Activated CD4-positive, alpha-beta T cell treated with anti-CD3 and anti-CD28 coated beads, Interleukin-2, amount 10 ng/mL, durations not matched to agents 24 days and 14 days (primary cell): Measurements from ENCODE around the gene KLHL26. TPM values are rescaled to one million over a fixed set of nuclear protein-coding genes. Genes with fewer than 3 reads are reported as not detected.

Source experiments
- DNase-seq: peaks from one replicate; pipeline ENCODE4 v3.0.0; 2022
- H3K27ac Mint-ChIP-seq: one replicate; pipeline ENCODE4 v1.8.0; 2022; ENCODE audit warnings: mild to moderate bottlenecking, mixed read lengths
- H3K27me3 Mint-ChIP-seq: one replicate; pipeline ENCODE4 v1.8.0; 2022; ENCODE audit warnings: mixed read lengths
- H3K36me3 Mint-ChIP-seq: one replicate; pipeline ENCODE4 v1.8.0; 2022; ENCODE audit warnings: low read depth, mild to moderate bottlenecking, mixed read lengths
- H3K4me1 Mint-ChIP-seq: one replicate; pipeline ENCODE4 v1.8.0; 2021; ENCODE audit warnings: mixed read lengths
- H3K4me3 Mint-ChIP-seq: one replicate; pipeline ENCODE4 v1.8.0; 2022; ENCODE audit warnings: mild to moderate bottlenecking, moderate library complexity, mixed read lengths
- H3K9me3 Mint-ChIP-seq: one replicate; pipeline ENCODE4 v1.8.0; 2021; ENCODE audit warnings: mixed read lengths
- intact Hi-C: fragments of 100-400 bp; cut with micrococcal nuclease; formaldehyde crosslinking; loops from one replicate; pipeline ENCODE4 v1.15.1; 2023
- total RNA-seq: library from RNA; stranded (reverse); gene quantifications from 2 replicates; pipeline ENCODE4 v1.2.3, GENCODE V29; 2022

Gene KLHL26
- total RNA-seq, 1 donor from 2014 or later, result 14.0 TPM

DNA sequence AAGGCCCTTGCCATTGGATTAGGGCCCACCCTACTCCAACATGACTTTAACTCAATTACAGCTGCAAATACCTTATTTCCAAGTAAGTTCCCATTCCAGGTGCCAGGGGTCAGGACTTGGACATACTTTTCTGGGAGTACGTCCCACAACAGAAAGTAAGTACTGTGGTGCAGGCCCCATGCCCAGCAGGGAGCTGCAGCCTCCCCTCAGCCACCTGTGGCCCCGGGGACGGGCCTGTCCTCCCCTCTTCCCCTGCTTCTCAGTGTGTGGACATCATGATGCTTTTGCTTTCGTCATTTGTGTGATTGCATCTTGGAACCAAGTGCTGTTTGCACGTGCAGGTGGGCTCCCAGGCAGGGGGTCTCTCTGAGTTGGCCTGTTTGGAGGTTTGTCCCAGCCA lies 78.6 kb downstream of the KLHL26 start:
- no peaks in the 10 kb centered on the region for H3K36me3 Mint-ChIP-seq
- no peaks in the 10 kb centered on the region for H3K27me3 Mint-ChIP-seq
- intact Hi-C loops, result no loop called here
- DNase-seq, result no peak
- H3K4me3 Mint-ChIP-seq, result no peak overlapping the region
- H3K9me3 Mint-ChIP-seq, result no peaks in the 10 kb centered on the region
- no peaks in the 10 kb centered on the region for H3K4me1 Mint-ChIP-seq
- H3K27ac Mint-ChIP-seq, result no peak overlapping the region

DNA sequence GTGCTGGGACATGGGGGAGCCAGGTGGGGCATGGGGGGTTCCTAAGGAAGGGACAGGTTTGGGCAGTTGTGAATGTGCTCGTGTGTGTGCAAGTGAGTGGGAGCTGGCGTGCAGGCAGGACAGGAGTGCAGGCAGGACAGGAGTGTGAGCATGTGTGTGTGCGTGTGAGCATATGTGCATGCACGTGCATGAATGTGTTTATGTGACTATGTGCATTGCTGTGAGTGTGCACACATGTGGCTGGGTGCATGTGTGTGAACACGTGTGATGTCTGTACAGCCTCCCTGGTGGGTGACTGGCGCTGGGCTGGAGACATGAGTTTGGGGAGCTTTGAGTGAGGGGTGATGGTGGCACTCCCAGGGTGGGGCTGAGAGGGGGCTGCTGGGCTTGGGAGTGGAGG lies 80.0 kb downstream of the KLHL26 start:
- Mint-ChIP-seq H3K4me1 (no peaks in the 10 kb centered on the region), H3K36me3 (no peaks in the 10 kb centered on the region), H3K27me3 (no peaks in the 10 kb centered on the region), H3K4me3 (no peak overlapping the region), H3K27ac (no peak overlapping the region), H3K9me3 (no peaks in the 10 kb centered on the region)
- intact Hi-C loops, result no loop called here
- no peak for DNase-seq

DNA sequence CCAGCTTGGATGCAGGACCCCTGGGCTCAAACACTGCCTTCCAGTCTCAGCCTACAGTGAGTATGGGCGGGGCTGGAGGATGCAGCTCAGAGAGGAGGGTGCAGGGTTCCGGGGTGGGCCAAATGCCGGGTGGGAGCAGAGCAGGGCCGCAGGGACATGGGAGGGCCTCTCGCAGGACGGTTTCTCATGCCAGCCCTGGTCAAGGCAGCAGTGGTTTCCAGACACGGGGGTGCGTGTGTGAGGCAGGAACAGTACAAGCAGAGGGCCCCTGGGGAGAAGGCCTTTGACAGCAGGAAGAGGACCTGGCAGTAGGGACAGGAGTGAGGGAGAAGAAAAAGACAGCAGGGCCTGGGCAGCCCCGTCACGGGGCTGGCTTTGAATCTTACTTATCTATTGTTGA lies 80.8 kb downstream of the KLHL26 start:
- Mint-ChIP-seq H3K27ac (no peak overlapping the region), H3K4me3 (no peak overlapping the region), H3K9me3 (no peaks in the 10 kb centered on the region), H3K36me3 (no peaks in the 10 kb centered on the region), H3K4me1 (no peaks in the 10 kb centered on the region), H3K27me3 (no peaks in the 10 kb centered on the region)
- intact Hi-C loops, result no loop called here
- DNase-seq, result no peak

DNA sequence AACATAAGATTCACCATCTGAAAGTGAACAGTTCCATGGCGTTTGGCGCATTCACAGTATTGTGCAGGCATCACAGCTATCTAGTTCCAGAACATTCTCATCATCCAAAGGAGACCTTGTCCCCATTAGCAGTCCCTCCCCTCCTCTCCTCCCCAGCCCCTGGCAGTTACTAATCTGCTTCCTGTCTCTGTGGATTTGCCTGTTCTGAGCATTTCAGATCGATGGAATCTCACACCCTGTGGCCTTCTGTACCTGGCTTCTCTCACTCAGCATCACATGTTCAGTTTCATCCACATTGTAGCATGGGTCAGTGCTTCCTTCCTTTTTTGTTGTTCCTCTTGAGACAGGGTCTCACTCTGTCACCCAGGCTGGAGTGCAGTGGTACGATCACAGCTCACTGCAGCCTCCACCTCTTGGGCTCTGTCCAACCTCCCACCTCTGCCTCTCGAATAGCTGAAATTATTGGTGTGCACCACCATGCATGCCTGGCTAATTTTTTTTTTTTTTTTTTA lies 81.2 kb downstream of the KLHL26 start:
- Mint-ChIP-seq H3K27me3 (no peaks in the 10 kb centered on the region), H3K27ac (no peak overlapping the region), H3K9me3 (no peaks in the 10 kb centered on the region), H3K36me3 (no peaks in the 10 kb centered on the region), H3K4me1 (no peaks in the 10 kb centered on the region), H3K4me3 (no peak overlapping the region)
- no peak for DNase-seq
- intact Hi-C loops, result no loop called here

DNA sequence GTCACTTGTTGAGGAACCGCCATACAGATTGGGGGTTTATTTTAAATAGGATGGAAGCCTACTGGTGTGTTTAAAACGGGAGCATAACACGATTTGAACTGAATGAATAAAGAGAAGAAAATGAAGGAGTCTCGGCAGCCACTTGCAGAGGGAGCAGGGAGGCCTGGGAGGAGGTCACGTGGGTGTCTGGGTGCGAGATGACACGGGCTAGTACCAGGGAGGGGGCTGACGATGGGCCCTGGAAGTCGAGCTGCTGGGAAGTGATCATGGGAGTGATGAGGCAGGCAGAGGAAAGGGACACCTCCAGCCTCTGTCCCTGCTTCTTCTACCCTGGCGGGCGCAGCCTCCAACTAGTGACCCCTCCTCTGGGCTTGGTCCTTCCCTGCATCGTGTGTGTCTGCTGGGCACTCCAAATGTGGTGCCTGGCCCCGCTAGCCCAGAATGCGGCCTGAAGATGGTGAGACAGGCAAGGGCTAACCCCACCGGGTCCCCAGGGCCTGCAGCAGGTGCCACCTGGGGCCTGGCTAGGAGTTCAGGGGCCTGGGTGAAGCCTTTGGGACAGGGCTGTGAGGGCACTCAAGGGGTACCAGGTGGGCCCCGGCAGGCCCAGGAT lies 82.1 kb downstream of the KLHL26 start:
- Mint-ChIP-seq H3K4me3 (no peak overlapping the region), H3K9me3 (no peaks in the 10 kb centered on the region), H3K27me3 (no peaks in the 10 kb centered on the region), H3K36me3 (no peaks in the 10 kb centered on the region), H3K27ac (no peak overlapping the region), H3K4me1 (peaks cover 3% of the 10 kb centered on the region)
- no peak for DNase-seq
- intact Hi-C loops, result no loop called here

DNA sequence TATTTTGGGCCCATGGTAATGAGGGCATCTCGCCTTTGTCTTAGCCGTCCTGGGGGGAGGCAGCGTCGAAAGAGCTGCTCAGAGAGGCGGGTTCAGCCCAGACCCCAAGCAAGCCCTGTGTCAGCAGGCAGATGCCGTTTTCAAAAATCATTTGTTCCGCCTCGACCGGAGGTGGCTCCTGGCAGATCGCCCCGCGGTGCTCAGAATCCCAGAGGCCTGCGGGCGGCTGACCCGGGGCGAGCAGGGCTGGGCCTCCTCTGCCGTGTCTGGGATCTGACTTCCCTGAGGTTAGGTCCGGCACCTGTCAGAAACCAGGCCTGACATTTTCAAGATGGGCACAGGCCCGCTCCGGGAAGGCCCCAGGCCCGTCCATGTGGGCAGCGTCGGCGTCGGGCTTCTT lies 82.7 kb downstream of the KLHL26 start:
- Mint-ChIP-seq H3K4me1 (peaks cover 5% of the 10 kb centered on the region), H3K27me3 (no peaks in the 10 kb centered on the region), H3K9me3 (no peaks in the 10 kb centered on the region), H3K36me3 (no peaks in the 10 kb centered on the region), H3K4me3 (no peak overlapping the region), H3K27ac (no peak overlapping the region)
- no peak for DNase-seq
- intact Hi-C loops, result no loop called here

Other genes starting within 250 kb of the KLHL26 start
- gene LRRC25, start 239.4 kb upstream of the KLHL26 start, total RNA-seq, result not detected in 2 replicates
- gene SSBP4, start 217.6 kb upstream of the KLHL26 start, total RNA-seq, result 154 TPM in 2 replicates
- gene ISYNA1, start 198.9 kb upstream of the KLHL26 start, total RNA-seq, result 9.9 and 10.9 TPM in 2 replicates
- 25.5 and 27.8 TPM in 2 replicates for gene ELL, start 115.0 kb upstream of the KLHL26 start, total RNA-seq
- gene FKBP8, start 93.5 kb upstream of the KLHL26 start, total RNA-seq, result 170 and 173 TPM in 2 replicates
- 124 and 134 TPM in 2 replicates for gene KXD1, start 79.2 kb upstream of the KLHL26 start, total RNA-seq
- gene UBA52, start 65.2 kb upstream of the KLHL26 start, total RNA-seq, result 1,581 and 1,604 TPM in 2 replicates
- 130 and 138 TPM in 2 replicates for gene REX1BD, start 48.2 kb upstream of the KLHL26 start, total RNA-seq
- gene CRLF1, start 30.2 kb upstream of the KLHL26 start, total RNA-seq, result not detected in 2 replicates
- gene TMEM59L, start 24.2 kb upstream of the KLHL26 start, total RNA-seq, result not detected in 2 replicates
- 7.1 and 7.2 TPM in 2 replicates for gene CRTC1, start 46.7 kb downstream of the KLHL26 start, total RNA-seq
- not detected in 2 replicates for gene COMP, start 154.3 kb downstream of the KLHL26 start, total RNA-seq
- gene UPF1, start 194.9 kb downstream of the KLHL26 start, total RNA-seq, result 97.6 and 110 TPM in 2 replicates